Retina (tissue), 1 donor: ENCODE results near the gene SGK2.

Source experiments
- DNase-seq: peaks from one replicate; pipeline ENCODE4 v3.0.0-alpha.2; 2016

SGK2 gene

DNA sequence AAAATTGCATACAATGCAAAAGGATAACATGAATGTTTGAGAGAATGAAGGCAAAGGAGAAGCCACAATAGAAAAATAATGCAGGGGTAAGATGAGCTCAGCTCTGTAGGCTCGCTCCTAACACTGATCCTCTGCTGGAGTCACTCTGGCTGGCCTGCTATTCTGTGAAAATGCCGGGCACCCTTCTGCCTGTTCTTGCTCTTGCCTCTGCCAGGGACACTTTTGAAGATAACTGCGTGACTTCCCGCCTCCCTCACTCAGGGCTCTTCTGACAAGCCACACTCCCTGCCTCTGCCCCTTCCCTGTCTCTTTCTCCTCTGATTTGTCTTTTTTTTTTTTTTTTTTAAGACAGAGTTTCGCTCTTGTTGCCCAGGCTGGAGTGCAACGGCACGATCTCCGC, 72.8 kb downstream of the SGK2 start:
- no peak for DNase-seq
